ENCODE results near the gene MPPED1.

- TF ChIP-seq RFX5 (IDR thresholded peaks at IDR 0.05; ENCODE audit: low read length): no peak
- no peak for TF ChIP-seq CTCF (IDR thresholded peaks at IDR 0.05)
- no peak for TF ChIP-seq PBX3 (IDR thresholded peaks at IDR 0.05)
- no peak for TF ChIP-seq EP300 (IDR thresholded peaks at IDR 0.05; ENCODE audit: borderline replicate concordance in 1 of 2, low read depth in 1 of 2, low read length in 1 of 2)
- TF ChIP-seq TCF12 (IDR thresholded peaks at IDR 0.05): no peak
- TF ChIP-seq YY1 (IDR thresholded peaks at IDR 0.05; ENCODE audit: low read depth): no peak
- no peak for TF ChIP-seq RXRA (IDR thresholded peaks at IDR 0.05; ENCODE audit: borderline replicate concordance, low read depth)
- no peak for TF ChIP-seq TAF1 (IDR thresholded peaks at IDR 0.05; ENCODE audit: borderline replicate concordance, low read depth, low read length)
- TF ChIP-seq EZH2phosphoT487 (IDR thresholded peaks at IDR 0.05; ENCODE audit: borderline replicate concordance, low read depth): no peak
- no peak for TF ChIP-seq SIN3A (IDR thresholded peaks at IDR 0.05; ENCODE audit: borderline replicate concordance, low read depth, low read length)
- no peak for TF ChIP-seq USF1 (IDR thresholded peaks at IDR 0.05; ENCODE audit: borderline replicate concordance, low read depth)
- no peak for TF ChIP-seq MAX (IDR thresholded peaks at IDR 0.05; ENCODE audit: low read depth)
- no peak for TF ChIP-seq TEAD4 (IDR thresholded peaks at IDR 0.05; ENCODE audit: borderline replicate concordance, insufficient read depth)
- no peak for TF ChIP-seq NFIC (IDR thresholded peaks at IDR 0.05; ENCODE audit: borderline replicate concordance)
These were observed 16.2 kb downstream of the MPPED1 start for GRCh38 chr22:43428005-43428485.
